ENCODE measurements around the gene HOXA11.
A peak's percentile ranks its signal among the peaks of the same experiment; 100 is the strongest.

Gene HOXA11

DNA sequence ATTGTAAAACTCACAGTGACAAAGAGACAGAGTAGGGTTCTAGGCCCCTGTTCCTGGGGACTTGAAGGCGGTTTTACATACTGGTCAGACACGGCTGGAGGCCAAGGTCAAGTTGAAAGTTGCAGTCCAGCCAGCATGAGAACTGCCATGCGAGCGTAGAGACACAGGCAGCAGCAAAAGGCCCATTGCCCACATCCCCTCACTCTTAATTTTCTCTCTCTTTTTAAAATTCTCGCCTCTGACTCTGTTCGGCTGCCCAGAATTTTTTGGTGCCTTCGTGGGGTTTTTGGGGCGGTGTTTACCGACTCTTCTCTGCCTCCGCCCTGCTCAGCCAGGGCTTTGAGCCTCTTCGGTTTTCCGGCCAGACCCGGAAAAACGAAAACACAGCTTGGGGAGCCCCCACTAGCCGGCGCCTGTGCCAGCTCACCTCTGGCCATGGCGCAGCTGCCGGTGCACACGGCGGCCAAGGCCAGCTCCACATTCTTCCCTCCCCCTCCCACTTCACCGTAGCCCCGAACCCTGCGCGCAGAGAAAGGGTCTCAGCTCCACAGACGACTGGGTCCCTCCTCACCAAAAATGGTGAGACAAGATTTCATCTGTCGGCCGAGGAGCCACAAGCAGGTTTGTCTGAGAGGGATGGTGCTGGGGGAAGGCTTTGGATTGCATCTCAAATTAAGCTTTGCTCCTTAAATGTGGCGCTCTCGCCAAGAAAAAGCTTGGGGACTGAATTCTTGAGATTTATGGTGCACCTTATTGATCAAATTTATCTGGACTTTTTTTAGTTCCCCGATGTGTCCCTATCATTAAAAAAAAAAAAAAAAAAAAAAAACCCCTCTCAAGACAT, 17.2 kb upstream of the HOXA11 start:
- H3K4me3 ChIP-seq (ENCODE audit: low read length): no peak overlapping the region
- no peak for TF ChIP-seq ZNF274 (IDR thresholded peaks at IDR 0.05; ENCODE audit: low read depth, low read length)

DNA sequence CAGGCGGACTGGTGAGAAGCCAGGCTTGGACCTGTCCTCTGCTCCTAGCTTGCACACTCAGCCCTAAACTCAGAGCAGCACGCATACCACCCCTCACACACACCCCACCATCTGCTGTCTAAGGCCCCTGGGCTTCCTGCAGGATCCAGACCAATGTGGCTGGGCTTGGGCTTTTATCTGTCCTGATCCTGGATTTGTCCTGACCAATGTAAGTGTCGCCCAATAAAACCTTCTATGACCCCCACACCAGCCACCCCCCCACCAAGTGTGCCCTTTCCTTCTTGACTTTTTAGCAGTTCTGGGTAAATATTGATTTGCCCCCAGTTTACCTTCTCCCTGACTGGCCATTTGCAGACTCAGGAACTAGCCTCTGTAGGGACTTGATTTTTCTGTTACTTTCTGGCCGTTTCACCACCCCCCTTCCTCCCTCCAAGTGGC, 16.6 kb upstream of the HOXA11 start:
- no peak for TF ChIP-seq ZNF274 (IDR thresholded peaks at IDR 0.05; ENCODE audit: low read depth, low read length)
- no peak overlapping the region for H3K4me3 ChIP-seq (ENCODE audit: low read length)

DNA sequence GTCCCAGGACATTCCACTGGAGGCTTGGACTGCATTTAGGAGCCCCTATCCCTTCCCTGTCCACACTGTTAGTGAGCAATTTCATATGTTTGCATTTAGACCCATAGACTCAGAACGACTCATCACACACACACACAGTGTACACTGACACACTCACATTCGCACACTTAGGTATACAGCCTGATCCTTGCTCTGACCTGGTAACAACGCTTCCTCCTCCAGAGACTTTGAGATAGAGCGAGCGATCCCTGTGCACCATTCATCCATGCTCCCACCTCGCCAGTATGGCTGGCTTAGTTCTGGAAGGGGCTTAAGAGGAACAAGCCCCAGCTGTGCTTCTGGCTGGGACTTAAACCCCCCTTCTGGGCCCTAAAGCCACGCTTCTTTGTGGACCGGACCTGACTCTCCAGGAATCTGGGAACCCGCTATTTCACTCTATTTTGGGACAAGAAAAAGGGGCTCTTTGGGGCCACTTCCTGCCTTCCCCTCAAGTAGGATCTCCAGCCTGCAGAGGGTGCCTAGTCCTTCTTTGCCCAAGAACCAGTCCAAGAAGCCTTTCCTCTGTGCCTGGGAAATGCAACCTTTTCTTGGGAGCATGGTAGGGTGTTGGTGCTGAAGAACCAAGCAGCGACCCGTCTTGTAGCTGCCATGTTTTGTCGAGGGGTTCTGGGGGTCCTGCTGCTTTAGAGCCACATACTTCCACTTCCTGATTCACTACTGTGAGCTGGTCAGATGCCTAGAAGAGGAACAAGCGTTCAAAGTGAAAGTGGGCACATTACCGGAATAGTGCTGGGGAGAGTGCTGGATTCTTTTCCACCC, 15.9 kb upstream of the HOXA11 start:
- TF ChIP-seq ZNF274 (IDR thresholded peaks at IDR 0.05; ENCODE audit: low read depth, low read length): no peak
- H3K4me3 ChIP-seq (ENCODE audit: low read length): no peak overlapping the region

DNA sequence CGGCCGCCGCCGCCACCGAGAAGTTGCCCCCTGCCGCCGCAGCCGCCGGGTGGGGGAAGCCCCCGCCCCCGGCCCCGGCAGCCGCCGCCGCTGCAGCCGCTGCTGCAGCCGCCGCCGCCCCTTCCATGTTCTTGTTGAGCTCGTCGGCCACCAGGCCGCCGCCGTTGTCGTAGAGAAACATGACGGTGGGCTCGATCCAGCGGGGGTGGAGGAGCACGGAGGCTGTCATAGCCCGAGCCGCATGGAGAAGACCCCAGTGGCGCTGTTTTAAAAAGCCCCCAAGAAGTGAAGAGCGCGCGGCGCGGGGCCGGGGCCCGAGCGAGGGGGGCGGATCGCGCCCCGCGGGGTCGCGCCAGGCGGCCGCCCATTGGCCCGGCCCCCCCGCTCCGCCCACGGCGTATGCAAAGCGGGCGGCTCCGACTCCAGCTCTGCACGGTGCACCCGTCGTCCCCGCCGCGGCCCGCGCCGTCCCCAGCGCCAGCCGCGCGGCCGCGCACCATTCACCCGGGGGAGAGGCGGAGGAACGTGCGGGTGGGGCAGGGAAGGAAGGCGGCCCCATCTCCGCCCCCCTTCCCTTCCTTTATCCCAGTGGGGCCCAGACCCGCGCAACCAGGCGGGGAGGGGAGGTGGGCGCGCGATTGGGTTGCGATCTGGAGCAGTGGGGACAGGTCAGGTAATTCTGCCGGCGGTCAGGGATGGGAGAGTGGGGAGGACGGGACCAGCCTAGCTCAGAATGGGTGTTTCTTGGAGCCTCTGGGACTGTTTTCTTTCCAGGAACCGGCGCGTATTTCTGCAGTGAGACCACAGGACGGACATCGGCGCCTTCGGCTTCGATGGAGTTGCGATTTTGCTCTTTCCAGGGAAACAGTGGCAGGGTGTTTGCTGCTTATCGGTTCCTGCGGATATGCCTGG, 15.1 kb upstream of the HOXA11 start, which contains the start of gene HOXA13:
HOXA13 (minus strand) TSS at position 243 of the 912 bp plus-strand sequence; CDS start at position 229, 14 bp downstream.
- no peak for TF ChIP-seq ZNF274 (IDR thresholded peaks at IDR 0.05; ENCODE audit: low read depth, low read length)
- H3K4me3 ChIP-seq (ENCODE audit: low read length): peak within 1 kb of the TSS; percentile 64

DNA sequence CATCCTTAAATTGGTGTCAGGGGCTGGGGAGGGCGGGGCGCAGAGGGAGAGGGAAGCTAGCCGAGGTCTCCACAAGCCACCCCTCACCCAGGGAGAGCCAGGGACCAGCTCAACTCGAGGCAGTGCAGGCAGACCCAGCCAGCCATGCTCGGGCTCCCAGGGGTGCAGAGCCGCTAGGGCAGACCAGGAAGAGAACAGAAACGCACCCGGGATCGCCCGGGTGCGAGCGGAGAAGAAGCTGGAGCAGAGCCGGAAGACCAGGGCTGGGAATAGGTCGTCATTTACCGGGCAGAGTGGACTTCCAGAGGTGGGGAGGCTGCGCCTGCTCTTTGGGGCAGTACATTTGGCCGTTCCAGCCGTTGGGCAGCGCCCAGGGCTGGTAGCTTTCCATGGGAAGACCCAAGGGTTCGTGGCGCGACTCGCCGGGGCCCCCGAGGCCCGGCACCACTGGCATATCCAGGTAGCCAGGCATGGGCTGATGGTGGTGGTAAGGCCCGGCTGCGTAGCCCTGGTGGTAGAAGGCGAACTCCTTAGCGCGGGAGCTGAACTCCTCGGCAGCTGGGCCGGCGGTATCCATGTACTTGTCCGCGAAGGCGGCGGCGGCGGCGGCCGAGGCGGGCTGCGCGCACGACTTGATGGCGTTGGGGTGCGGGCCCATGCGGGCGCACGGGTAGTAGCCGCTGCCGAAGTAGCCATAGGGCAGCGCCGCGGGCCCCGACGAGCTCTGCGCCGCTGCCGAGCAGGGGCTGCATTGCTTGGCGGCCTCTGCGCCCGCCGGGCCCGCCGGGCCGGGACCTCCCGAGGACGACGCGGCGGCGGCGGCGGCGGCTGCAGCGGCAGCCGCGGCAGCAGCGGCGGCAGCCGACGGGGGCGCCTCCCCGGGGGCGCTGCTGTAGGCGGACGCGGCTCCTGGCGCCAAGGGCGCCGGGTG, 14.1 kb upstream of the HOXA11 start:
- TF ChIP-seq ZNF274 (IDR thresholded peaks at IDR 0.05; ENCODE audit: low read depth, low read length): no peak
- H3K4me3 ChIP-seq (ENCODE audit: low read length): peak overlapping the region; percentile 3

DNA sequence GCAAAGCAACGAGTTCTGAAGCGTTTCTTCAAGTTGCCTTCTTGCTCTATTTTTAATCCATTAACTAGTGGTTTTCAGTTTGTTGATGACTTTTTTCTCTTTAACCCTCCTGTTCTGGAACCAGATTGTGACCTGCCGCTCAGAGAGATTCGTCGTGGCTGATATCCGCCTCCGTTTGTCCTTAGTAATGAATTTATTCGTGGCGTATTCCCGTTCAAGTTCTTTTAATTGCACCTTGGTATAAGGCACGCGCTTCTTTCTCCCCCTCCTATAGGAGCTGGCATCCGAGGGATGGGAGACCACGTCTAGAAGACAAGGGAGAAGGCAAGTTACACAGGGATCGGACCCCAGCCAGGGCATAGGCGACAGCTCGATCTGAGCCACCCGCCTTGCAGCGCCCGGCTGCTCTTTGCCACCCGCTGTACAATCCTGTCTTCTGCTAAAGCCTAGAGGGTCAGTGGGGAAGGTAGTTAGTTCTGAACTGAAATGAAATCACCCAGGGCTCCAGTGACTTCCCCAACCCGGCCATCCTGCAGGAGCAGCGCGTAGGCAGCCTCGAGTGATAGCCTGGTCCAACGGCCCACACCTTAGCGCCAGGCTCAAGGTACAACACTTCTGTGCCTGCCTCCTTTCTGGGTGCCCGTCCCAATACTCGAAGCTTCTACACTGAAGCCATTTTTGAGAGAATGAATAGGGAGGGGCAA, 13.3 kb upstream of the HOXA11 start:
- H3K4me3 ChIP-seq (ENCODE audit: low read length): peak overlapping the region; percentile 15; the same call in 1 of the 2 replicates
- TF ChIP-seq ZNF274 (IDR thresholded peaks at IDR 0.05; ENCODE audit: low read depth, low read length): no peak

DNA sequence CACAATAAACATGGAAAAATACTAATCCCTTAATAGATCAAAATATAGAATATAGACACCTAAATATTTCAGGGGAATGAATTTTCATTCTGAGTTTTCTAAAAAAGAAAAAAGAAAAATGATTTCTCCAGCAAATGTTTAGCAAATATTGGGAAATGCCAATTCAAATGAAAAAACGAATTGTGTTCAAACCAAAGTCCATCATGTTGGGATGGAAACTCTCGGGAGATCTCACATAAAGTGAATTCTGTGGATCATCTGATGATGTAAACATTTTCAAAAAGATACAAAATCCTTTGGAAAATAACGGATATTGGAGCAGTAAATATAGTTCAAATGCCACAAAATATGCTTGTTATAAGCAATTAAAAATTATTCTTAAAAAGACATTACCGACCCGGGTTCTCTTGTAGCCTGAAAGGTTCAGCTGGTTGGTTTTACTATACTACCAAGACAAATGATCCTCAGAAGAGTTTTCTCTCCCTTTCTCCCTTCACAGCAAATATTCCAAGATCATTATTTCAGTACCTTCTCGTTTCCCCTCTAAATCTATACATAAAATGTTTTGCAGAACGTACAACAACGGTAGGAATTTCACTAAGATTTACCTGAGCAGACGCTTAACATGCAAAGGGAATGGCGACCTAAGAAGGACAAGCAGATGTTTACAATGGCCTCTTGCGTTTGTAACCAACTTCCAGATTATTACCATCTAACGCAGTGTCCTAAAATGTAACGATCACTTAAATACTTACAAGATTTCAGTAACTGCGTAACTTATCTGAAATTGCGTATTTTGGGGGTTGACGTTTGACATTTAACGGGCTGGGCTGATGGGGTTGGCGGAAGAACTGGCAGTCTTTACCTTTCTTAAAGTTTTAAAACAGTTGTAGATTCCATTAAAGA, 12.4 kb upstream of the HOXA11 start:
- H3K4me3 ChIP-seq (ENCODE audit: low read length): peak overlapping the region; percentile 15; the same call in 1 of the 2 replicates

DNA sequence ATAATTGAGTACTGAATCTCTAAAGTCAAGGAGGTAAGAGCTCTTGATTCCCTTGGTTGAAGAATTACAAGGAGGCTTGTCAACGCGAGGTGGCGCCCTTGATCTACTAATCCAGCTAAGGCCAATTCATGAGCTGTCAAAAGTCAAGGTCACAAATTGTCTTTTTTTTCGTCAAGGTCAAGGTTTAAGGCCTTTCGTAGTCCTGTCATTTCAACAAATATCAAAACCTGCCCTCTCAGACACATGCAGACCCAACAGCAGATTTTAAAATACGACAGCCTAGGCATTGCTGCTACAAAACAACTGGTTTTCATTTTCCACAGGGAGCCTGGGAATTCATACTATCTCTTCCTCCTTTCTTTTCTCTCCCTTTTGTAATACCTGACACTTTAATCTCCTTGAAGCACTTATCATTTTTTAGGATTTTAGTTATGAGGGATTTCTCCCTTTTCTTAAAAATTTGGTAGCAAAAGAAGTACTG, 11.3 kb upstream of the HOXA11 start:
- H3K4me3 ChIP-seq (ENCODE audit: low read length): no peak overlapping the region; the same call in 1 of the 2 replicates
- no peak for TF ChIP-seq ZNF274 (IDR thresholded peaks at IDR 0.05; ENCODE audit: low read depth, low read length)

More for the DNA sequence above, 12.4 kb upstream of the HOXA11 start:
- no peak for TF ChIP-seq ZNF274 (IDR thresholded peaks at IDR 0.05; ENCODE audit: low read depth, low read length)

DNA sequence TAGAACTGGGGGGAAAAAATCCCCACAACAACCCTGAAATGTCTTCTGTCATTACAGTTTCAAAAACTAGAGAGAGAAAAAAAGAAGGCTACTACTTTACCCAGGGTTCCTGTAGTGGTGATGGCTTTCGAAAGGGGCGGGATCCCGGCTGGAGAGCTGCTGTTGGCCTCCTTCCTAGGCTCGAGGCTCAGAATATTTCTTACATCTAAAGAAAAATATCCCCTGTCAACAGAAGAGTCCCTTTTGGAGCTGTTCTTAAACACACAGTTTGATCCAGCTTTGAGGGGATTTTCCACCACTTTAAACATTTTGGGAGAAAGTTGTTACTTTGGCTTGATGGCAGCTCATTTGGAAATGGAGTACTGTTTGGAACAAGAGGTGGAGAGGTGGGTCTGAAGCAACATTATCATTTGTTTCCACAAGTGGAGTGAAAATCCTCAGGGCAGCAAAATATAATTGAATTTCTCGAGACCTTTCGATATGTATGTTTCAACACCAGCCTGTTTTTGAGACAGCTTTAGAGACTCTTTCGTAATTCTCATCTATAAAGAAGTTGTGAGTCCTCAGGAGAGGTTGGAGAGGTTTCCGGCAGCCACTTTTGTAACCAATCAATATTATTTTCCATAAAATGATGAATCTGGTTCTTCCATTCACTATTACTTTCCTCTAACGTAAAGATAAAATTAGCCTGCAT, 9.8 kb upstream of the HOXA11 start:
- no peak overlapping the region for H3K4me3 ChIP-seq (ENCODE audit: low read length)
- TF ChIP-seq ZNF274 (IDR thresholded peaks at IDR 0.05; ENCODE audit: low read depth, low read length): no peak

DNA sequence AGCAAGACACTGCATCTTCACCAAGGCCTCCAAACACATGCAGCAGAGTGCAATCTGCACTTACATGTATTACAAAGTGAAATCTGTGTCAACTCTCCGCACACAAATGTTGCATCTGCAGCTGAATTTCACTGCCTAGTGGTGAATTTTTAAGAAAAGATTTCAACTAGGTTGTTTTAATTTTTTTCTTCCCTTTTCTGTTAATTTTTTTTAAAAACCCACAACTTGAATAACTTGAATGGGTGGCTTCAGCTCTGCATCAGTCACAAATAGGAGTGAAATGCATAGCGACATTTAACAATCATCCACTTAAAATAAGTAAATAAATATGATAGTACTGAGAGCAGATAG, 8.9 kb upstream of the HOXA11 start:
- no peak overlapping the region for H3K4me3 ChIP-seq (ENCODE audit: low read length)
- TF ChIP-seq ZNF274 (IDR thresholded peaks at IDR 0.05; ENCODE audit: low read depth, low read length): no peak
